HepG2 (cell line): ENCODE data around the gene MRPS35. TPM values are rescaled to one million over a fixed set of nuclear protein-coding genes. Genes with fewer than 3 reads are reported as not detected.
A peak's percentile ranks its signal among the peaks of the same experiment; 100 is the strongest.

ENCODE experiments used
- ATAC-seq: fragments of 200-7000 bp; cut with Tn5 transposase; 3 replicates; pipeline ENCODE4 v1.9.1; 2020; ENCODE audit warnings: mild to moderate bottlenecking, moderate library complexity
- Bru-seq: library from RNA; stranded (reverse); fragments of 400-500 nt; gene quantifications from one replicate; lab custom pipeline; 2021; lab: Mats Ljungman, UMichigan
- BruChase-seq, 2 experiments: library from RNA; stranded (reverse); fragments of 400-500 nt; gene quantifications; one replicate each; lab custom pipeline; 2021; lab: Mats Ljungman, UMichigan
- BruUV-seq: library from RNA; stranded (reverse); fragments of 400-500 nt; replicated peaks from 2 replicates; lab custom pipeline; 2021; lab: Mats Ljungman, UMichigan
- CTCF ChIA-PET: fragments of 300-600 bp; formaldehyde crosslinking; extraction: SDS; loops from one replicate; lab custom pipeline; 2021; ENCODE audit warnings: low total read pairs, inconsistent platforms, low intra/inter-chr PET ratio; lab: Yijun Ruan, JAX
- POLR2A ChIA-PET: fragments of 350-600 bp; sonication (Branson Sonifier 250); formaldehyde crosslinking; loops from one replicate; lab custom pipeline; 2020; ENCODE audit warnings: antibody characterized with exemption, inconsistent platforms; lab: Yijun Ruan, JAX
- DNase-seq: peaks from one replicate; pipeline ENCODE4 v3.0.0-alpha.2; 2015; ENCODE audit warnings: low spot score
- FAIRE-seq: peaks from 3 replicates; lab custom pipeline; 2011; peaks lifted over from hg19 to GRCh38; lab: Jason Lieb, UNC
- H2AFZ ChIP-seq: one replicate; pipeline ENCODE4 v1.6.1; 2011; ENCODE audit warnings: low read length, inconsistent platforms
- H3K27ac ChIP-seq: fragments of 300-600 bp; 3 replicates; pipeline ENCODE4 v1.8.0; 2011; ENCODE audit warnings: mixed run types, mild to moderate bottlenecking, mixed read lengths, low read length, inconsistent platforms; ENCODE audit not compliant: insufficient read depth; ENCODE audit errors: extremely low read length
- H3K27me3 ChIP-seq, 2 experiments: fragments of 200-600 bp in 1 of 2; 2 replicates in 1 of 2; 3 replicates in 1 of 2; pipeline versions ENCODE4 v1.6.0 to v1.8.0; 2011; ENCODE audit warnings: low read length in 2 of 2, mild to moderate bottlenecking in 2 of 2, moderate library complexity in 2 of 2, inconsistent platforms in 1 of 2; ENCODE audit not compliant: insufficient read depth in 2 of 2, control insufficient read depth in 1 of 2
- H3K36me3 ChIP-seq, 2 experiments: fragments of 200-600 bp in 1 of 2; replicated peaks in 1 of 2; 2 replicates in 1 of 2; 3 replicates in 1 of 2; pipeline versions ENCODE4 v1.5.1 to v1.8.0; 2011; ENCODE audit warnings: low read length in 2 of 2, inconsistent platforms in 1 of 2; ENCODE audit not compliant: insufficient read depth in 2 of 2, control insufficient read depth in 1 of 2
- H3K4me1 ChIP-seq: 2 replicates; pipeline ENCODE4 v1.5.1; 2012; ENCODE audit warnings: low read length, inconsistent platforms; ENCODE audit not compliant: insufficient read depth
- H3K4me2 ChIP-seq: 2 replicates; pipeline ENCODE4 v1.6.0; 2011; ENCODE audit warnings: low read depth, low read length, inconsistent platforms
- H3K4me3 ChIP-seq, 3 experiments: fragments of 200-600 bp in 1 of 3; sonication (generic), shearing (Covaris generic) in 1 of 3; replicated peaks in 1 of 3; 2 replicates each; pipeline ENCODE4 v1.5.1; 2011 to 2016; ENCODE audit warnings: low read length in 3 of 3, inconsistent platforms in 2 of 3, low read depth in 2 of 3, mild to moderate bottlenecking in 2 of 3, control low read depth in 1 of 3, mixed read lengths in 1 of 3; ENCODE audit not compliant: insufficient read depth in 1 of 3
- H3K79me2 ChIP-seq: one replicate; pipeline ENCODE4 v1.6.1; 2011; ENCODE audit warnings: low read length, inconsistent platforms; ENCODE audit not compliant: insufficient read depth
- H3K9ac ChIP-seq: 2 replicates; pipeline ENCODE4 v1.6.0; 2011; ENCODE audit warnings: mild to moderate bottlenecking, low read depth, low read length, inconsistent platforms; ENCODE audit not compliant: insufficient read depth
- H3K9me3 ChIP-seq: 2 replicates; pipeline ENCODE4 v1.5.1; 2012; ENCODE audit warnings: mild to moderate bottlenecking, low read length
- H4K20me1 ChIP-seq: 2 replicates; pipeline ENCODE4 v1.6.0; 2011; ENCODE audit warnings: inconsistent platforms, mild to moderate bottlenecking, low read length, moderate library complexity; ENCODE audit not compliant: insufficient read depth
- ARNT ChIP-seq: fragments of 450-650 bp; IDR thresholded peaks from 2 replicates; pipeline ENCODE4 v1.6.1; 2017
- ATF7-NPFF ChIP-seq: sonication (generic); formaldehyde crosslinking; IDR thresholded peaks from 2 replicates; pipeline ENCODE4 v1.8.1; 2023; ENCODE audit warnings: mild to moderate bottlenecking, low read depth, missing genetic modification reagents, moderate library complexity
- CCAR2 ChIP-seq: fragments of 200-400 bp; formaldehyde crosslinking; optimal IDR thresholded peaks from 2 replicates; pipeline ENCODE3; 2018; ENCODE audit warnings: low read depth, mild to moderate bottlenecking, low read length, moderate library complexity
- MZF1 ChIP-seq: sonication (generic); formaldehyde crosslinking; IDR thresholded peaks from 2 replicates; pipeline ENCODE4 v1.8.1; 2023; ENCODE audit warnings: mild to moderate bottlenecking, missing genetic modification reagents, borderline replicate concordance
- RORA ChIP-seq: sonication (generic); formaldehyde crosslinking; IDR thresholded peaks from 2 replicates; pipeline ENCODE4 v1.5.0; 2020; ENCODE audit warnings: mild to moderate bottlenecking, missing genetic modification reagents, moderate library complexity
- TAF1 ChIP-seq: sonication (generic); formaldehyde crosslinking; IDR thresholded peaks from 2 replicates; pipeline ENCODE4 v1.4.0; 2020; ENCODE audit warnings: missing genetic modification reagents
- TOE1 ChIP-seq: sonication (generic); formaldehyde crosslinking; IDR thresholded peaks from 2 replicates; pipeline ENCODE4 v1.4.0; 2020; ENCODE audit warnings: mild to moderate bottlenecking, missing genetic modification reagents
- ZBTB34 ChIP-seq: sonication (generic); formaldehyde crosslinking; IDR thresholded peaks from 2 replicates; pipeline ENCODE4 v1.8.0; 2022; ENCODE audit warnings: mild to moderate bottlenecking, missing genetic modification reagents
- ZMYM3 ChIP-seq: sonication (generic); formaldehyde crosslinking; IDR thresholded peaks from 2 replicates; pipeline ENCODE4 v1.5.1; 2020; ENCODE audit warnings: mild to moderate bottlenecking, missing genetic modification reagents
- ZNF33A ChIP-seq: sonication (generic); formaldehyde crosslinking; IDR thresholded peaks from 2 replicates; pipeline ENCODE4 v1.5.1; 2020; ENCODE audit warnings: missing genetic modification reagents, mild to moderate bottlenecking, moderate library complexity, borderline replicate concordance
- ZNF446 ChIP-seq: sonication (generic); formaldehyde crosslinking; IDR thresholded peaks from 2 replicates; pipeline ENCODE4 v1.5.0; 2020; ENCODE audit warnings: mild to moderate bottlenecking, missing genetic modification reagents
- ZNF772 ChIP-seq: sonication (generic); formaldehyde crosslinking; IDR thresholded peaks from 2 replicates; pipeline ENCODE4 v1.5.0; 2020; ENCODE audit warnings: mild to moderate bottlenecking, missing genetic modification reagents
- ZNF780A ChIP-seq: sonication (generic); formaldehyde crosslinking; IDR thresholded peaks from 2 replicates; pipeline ENCODE4 v1.8.0; 2022; ENCODE audit warnings: mild to moderate bottlenecking, missing genetic modification reagents, moderate library complexity
- WGBS: methylation state at CpG from one replicate; pipeline ENCODE4 v1.1.6; 2017; ENCODE audit warnings: low lambda C conversion rate; 5-methylcytosine and 5-hydroxymethylcytosine counted together
- in situ Hi-C: cut with HindIII; loops from 2 replicates; pipeline ENCODE4 v1.10.0; 2017; ENCODE audit warnings: low pct_unique_long_range_greater_than_20kb; ENCODE audit not compliant: extremely low pct_ligation_motif_present
- intact Hi-C: fragments of 100-400 bp; cut with micrococcal nuclease; formaldehyde crosslinking; loops from one replicate; pipeline ENCODE4 v1.10.0; 2022; ENCODE audit not compliant: unreplicated experiment
- long read RNA-seq, 2 experiments: library from RNA in 1 of 2; library from polyadenylated mRNA in 1 of 2; stranded (forward) in 1 of 2; unstranded in 1 of 2; transcript quantifications; one replicate each; pipeline ENCODE4 v2.0.0, GENCODE V29; 2019 to 2022
- polyA minus RNA-seq, 3 experiments: library from RNA; depleted of rRNA, polyadenylated mRNA; stranded (reverse); fragments of >200 nt; gene quantifications; 2 replicates each; pipeline ENCODE4 v1.2.3, GENCODE V29; 2011; ENCODE audit warnings: low replicate concordance in 1 of 3
- polyA plus RNA-seq, 8 experiments: library from polyadenylated mRNA; depleted of rRNA in 3 of 8; stranded (reverse) in 7 of 8; unstranded in 1 of 8; fragments of >200 nt; fragmentation: Illumina TruSeq in 4 of 8; extraction: Trizol in 4 of 8; gene quantifications; 2 replicates each; pipeline versions ENCODE4 v1.2.1 to v1.2.3, GENCODE V29; 2011 to 2016; ENCODE audit warnings: low read depth in 4 of 8, missing spikeins in 1 of 8, mixed read lengths in 1 of 8; ENCODE audit not compliant: insufficient read depth in 1 of 8
- total RNA-seq, 5 experiments: library from RNA; depleted of rRNA; stranded (reverse); fragments of >200 nt; fragmentation: Illumina TruSeq; extraction: Trizol; gene quantifications; 2 replicates each; pipeline ENCODE4 v1.2.3, GENCODE V29; 2016; ENCODE audit warnings: low read depth in 1 of 5
- TF ChIP-seq, protein P1 (sequence below): sonication (generic); formaldehyde crosslinking; IDR thresholded peaks from 2 replicates; pipeline ENCODE4 v1.4.0; 2020; ENCODE audit warnings: missing genetic modification reagents, mild to moderate bottlenecking, borderline replicate concordance

Gene MRPS35
- total RNA-seq (2016; rRNA removed; fragmentation: Illumina TruSeq; extraction: Trizol) (104 and 160 TPM in 2 replicates), polyA plus RNA-seq (2011; rRNA removed) (48.8 and 63.4 TPM in 2 replicates), polyA minus RNA-seq (2011; rRNA and poly(A)+ RNA removed; ENCODE audit: low replicate concordance) (17.4 and 21.1 TPM in 2 replicates), Bru-seq, nascent RNA (percentile 85 among the genes with signal in this experiment), BruChase-seq, experiment 1, labeled RNA remaining after a 6-hour chase (percentile 83 among the genes with signal in this experiment), BruChase-seq, experiment 2, labeled RNA remaining after a 2-hour chase (percentile 73 among the genes with signal in this experiment)
- 29.1 and 30.1 TPM in 2 replicates for total RNA-seq (2016; cell fraction: cytosol; rRNA removed; fragmentation: Illumina TruSeq; extraction: Trizol; ENCODE audit: low read depth)
- total RNA-seq (2016; cell fraction: insoluble cytoplasmic fraction; rRNA removed; fragmentation: Illumina TruSeq; extraction: Trizol) = 102 and 162 TPM in 2 replicates
- total RNA-seq (2016; cell fraction: membrane; rRNA removed; fragmentation: Illumina TruSeq; extraction: Trizol) = 47.8 and 48.1 TPM in 2 replicates
- total RNA-seq (2016; cell fraction: nucleus; rRNA removed; fragmentation: Illumina TruSeq; extraction: Trizol) = 39.9 and 41.6 TPM in 2 replicates
- 37.3 and 44.5 TPM in 2 replicates for polyA plus RNA-seq (2011; cell fraction: cytosol; rRNA removed)
- 8.5 and 11.1 TPM in 2 replicates for polyA plus RNA-seq (2011; cell fraction: nucleus; rRNA removed)
- 47.9 and 61.2 TPM in 2 replicates for polyA plus RNA-seq (2012)
- 13.4 and 14.7 TPM in 2 replicates for polyA plus RNA-seq (2016; cell fraction: cytosol; fragmentation: Illumina TruSeq; extraction: Trizol; ENCODE audit: low read depth)
- polyA plus RNA-seq (2016; cell fraction: insoluble cytoplasmic fraction; fragmentation: Illumina TruSeq; extraction: Trizol; ENCODE audit: low read depth) = 142 and 160 TPM in 2 replicates
- polyA plus RNA-seq (2016; cell fraction: membrane; fragmentation: Illumina TruSeq; extraction: Trizol; ENCODE audit: low read depth) = 29.5 and 31.1 TPM in 2 replicates
- polyA plus RNA-seq (2016; cell fraction: nucleus; fragmentation: Illumina TruSeq; extraction: Trizol; ENCODE audit: insufficient read depth, low read depth) = 50.1 and 50.5 TPM in 2 replicates
- 47.1 and 47.8 TPM in 2 replicates for polyA minus RNA-seq (2011; cell fraction: cytosol; rRNA and poly(A)+ RNA removed)
- 20.2 and 28.0 TPM in 2 replicates for polyA minus RNA-seq (2011; cell fraction: nucleus; rRNA and poly(A)+ RNA removed)
- long read RNA-seq, experiment 1, transcript MRPS35-201 (8 exons, 1,888 nt) = major isoform, 161 of 193 reads
- long read RNA-seq, experiment 1, transcript MRPS35-203 (7 exons, 1,715 nt) = minor isoform, 7 of 193 reads
- long read RNA-seq, experiment 1, partial matches to known transcripts = 15 of 193 reads
- long read RNA-seq, experiment 1, other reads (novel, unspliced or antisense) = 10 of 193 reads
- long read RNA-seq, experiment 2, transcript MRPS35-201 (8 exons, 1,888 nt) = major isoform, 65 of 173 reads
- long read RNA-seq, experiment 2, partial matches to known transcripts = 97 of 173 reads
- long read RNA-seq, experiment 2, other reads (novel, unspliced or antisense) = 8 of 173 reads

DNA sequence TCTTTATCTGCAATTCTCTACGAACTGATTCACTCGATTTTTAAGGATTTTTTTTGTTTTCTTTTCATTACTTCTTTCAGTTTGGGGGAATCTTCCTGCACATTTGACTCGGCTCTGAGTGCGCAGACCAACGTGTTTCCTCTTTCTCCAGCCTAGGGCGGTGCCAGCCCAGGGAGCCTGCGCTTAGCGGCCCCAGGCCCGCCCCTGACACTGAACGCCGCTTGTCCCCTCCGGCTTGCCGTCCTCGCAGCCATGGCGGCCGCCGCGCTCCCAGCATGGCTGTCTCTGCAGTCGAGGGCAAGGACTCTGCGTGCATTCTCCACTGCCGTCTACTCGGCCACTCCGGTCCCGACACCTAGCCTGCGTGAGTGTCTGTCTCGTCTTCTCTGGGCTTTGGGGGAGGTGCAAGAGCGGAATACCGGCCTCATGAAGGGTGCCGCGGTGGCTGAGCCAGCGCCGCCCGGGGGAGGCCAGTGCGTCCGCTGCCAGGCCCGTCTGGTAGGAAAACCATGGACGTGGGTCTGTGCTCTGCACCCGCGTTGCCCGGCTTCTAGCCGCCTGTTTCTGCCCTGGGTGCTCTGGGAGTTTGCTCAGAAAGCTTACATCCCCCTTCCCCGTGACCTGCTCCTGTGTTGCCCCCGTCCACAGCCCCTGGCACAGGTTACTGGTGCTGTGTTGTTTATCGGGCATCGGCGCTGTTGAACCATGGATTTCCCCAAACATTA lies at the start of gene MRPS35:
Gene MRPS35 (plus strand): TSS at position 241 of the 725 bp plus-strand sequence. CDS start 12 bp downstream, at position 253.
- DNase-seq (peak; percentile 72), ATAC-seq (peak; percentile 97), FAIRE-seq (peak; percentile 58)
- H3K4me2 ChIP-seq = peak within 1 kb of the TSS; percentile 73
- 0% methylated on average over 25 of the region's 46 CpGs for WGBS
- in situ Hi-C loops = no loop called here
- H3K4me3 ChIP-seq = peak within 1 kb of the TSS; percentile 72 to 94 (median 90)
- H3K27ac ChIP-seq = peak within 1 kb of the TSS; percentile 82
- peaks cover 11% of the 10 kb centered on the region for H4K20me1 ChIP-seq
- peaks cover 0 to 3% of the 10 kb centered on the region in 2 experiments; a peak in 1 of 5 replicates for H3K27me3 ChIP-seq
- intact Hi-C loops = loop anchor here (2.0 kb wide), 1 partner anchor 22 kb away; no protein-coding TSS in a partner anchor
- peaks cover 0 to 19% of the 10 kb centered on the region in 2 experiments; a peak in 3 of 5 replicates for H3K36me3 ChIP-seq
- ChIA-PET CTCF (no interaction called here), POLR2A (interaction anchor here (1.0 to 1.5 kb wide), 3 partner anchors 14 to 311 kb away, joined by 4 to 18 read pairs (median 6); partner anchors contain the start of gene REP15)
- peaks cover 42% of the 10 kb centered on the region for H3K4me1 ChIP-seq
- H3K79me2 ChIP-seq = peaks cover 39% of the 10 kb centered on the region
- H3K9me3 ChIP-seq = no peaks in the 10 kb centered on the region
- peak within 1 kb of the TSS; percentile 91 for H3K9ac ChIP-seq
- peak within 1 kb of the TSS; percentile 44 for H2AFZ ChIP-seq
- BruUV-seq = no TSS peak
- TF ChIP-seq CCAR2 = no peak
- peak; percentile 74; the same call in 1 of the 2 replicates for TF ChIP-seq ZNF772 (CRISPR knock-in tag)
- peak; percentile 76 for TF ChIP-seq ZBTB34 (CRISPR knock-in tag)
- TF ChIP-seq, protein P1, sequence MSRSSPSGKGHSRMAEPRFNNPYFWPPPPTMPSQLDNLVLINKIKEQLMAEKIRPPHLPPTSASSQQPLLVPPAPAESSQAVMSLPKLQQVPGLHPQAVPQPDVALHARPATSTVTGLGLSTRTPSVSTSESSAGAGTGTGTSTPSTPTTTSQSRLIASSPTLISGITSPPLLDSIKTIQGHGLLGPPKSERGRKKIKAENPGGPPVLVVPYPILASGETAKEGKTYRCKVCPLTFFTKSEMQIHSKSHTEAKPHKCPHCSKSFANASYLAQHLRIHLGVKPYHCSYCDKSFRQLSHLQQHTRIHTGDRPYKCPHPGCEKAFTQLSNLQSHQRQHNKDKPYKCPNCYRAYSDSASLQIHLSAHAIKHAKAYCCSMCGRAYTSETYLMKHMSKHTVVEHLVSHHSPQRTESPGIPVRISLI (CRISPR knock-in tag) = peak; percentile 67; the same call in 1 of the 2 replicates
- TF ChIP-seq TOE1 (CRISPR knock-in tag) = no peak
- no peak for TF ChIP-seq RORA (CRISPR knock-in tag)
- no peak for TF ChIP-seq ARNT
- TF ChIP-seq ZNF446 (CRISPR knock-in tag) = no peak
- TF ChIP-seq ZMYM3 (CRISPR knock-in tag) = peak; percentile 65
- TF ChIP-seq ATF7-NPFF (CRISPR knock-in tag) = peak; percentile 84
- TF ChIP-seq MZF1 (CRISPR knock-in tag) = no peak
- TF ChIP-seq TAF1 = peak; percentile 98
- TF ChIP-seq ZNF33A (CRISPR knock-in tag) = peak; percentile 89
- no peak for TF ChIP-seq ZNF780A (CRISPR knock-in tag)
